CD14-positive monocyte (primary cell): Measurements from ENCODE around the gene TUBGCP3. TPM values are rescaled to one million over a fixed set of nuclear protein-coding genes. Genes with fewer than 3 reads are reported as not detected.

Experiments
- DNase-seq, 3 donors: peaks; one replicate each; pipeline ENCODE4 v3.0.0-alpha.2; 2011 to 2022
- H2AFZ ChIP-seq: 2 replicates; pipeline ENCODE4 v1.6.0; 2012; ENCODE audit warnings: mild to moderate bottlenecking, low read depth, low read length, inconsistent platforms; ENCODE audit not compliant: insufficient read depth, poor library complexity, severe bottlenecking
- H3K27ac ChIP-seq, 2 donors: 1 replicate in 1 of 2; 2 replicates in 1 of 2; pipeline ENCODE4 v1.5.1; 2012 to 2013; ENCODE audit warnings: low read length in 2 of 2, control low read depth in 1 of 2, inconsistent platforms in 1 of 2, low read depth in 1 of 2, mild to moderate bottlenecking in 1 of 2
- H3K27me3 ChIP-seq, 2 donors: one replicate each; pipeline versions ENCODE4 v1.6.0 to v1.6.1; 2011 to 2013; ENCODE audit warnings: low read length in 2 of 2; ENCODE audit not compliant: control insufficient read depth in 2 of 2, insufficient read depth in 2 of 2
- H3K36me3 ChIP-seq, 2 donors: replicated peaks in 1 of 2; 1 replicate in 1 of 2; 2 replicates in 1 of 2; pipeline versions ENCODE4 v1.5.1 to v1.6.1; 2012 to 2013; ENCODE audit warnings: low read length in 2 of 2, control low read depth in 1 of 2, inconsistent platforms in 1 of 2, mild to moderate bottlenecking in 1 of 2; ENCODE audit not compliant: insufficient read depth in 2 of 2, control insufficient read depth in 1 of 2
- H3K4me1 ChIP-seq, 2 donors: 1 replicate in 1 of 2; 2 replicates in 1 of 2; pipeline versions ENCODE4 v1.5.1 to v1.6.1; 2012 to 2013; ENCODE audit warnings: low read length in 2 of 2, control low read depth in 1 of 2, inconsistent platforms in 1 of 2, mild to moderate bottlenecking in 1 of 2, moderate library complexity in 1 of 2; ENCODE audit not compliant: insufficient read depth in 2 of 2, control insufficient read depth in 1 of 2
- H3K4me2 ChIP-seq: replicated peaks from 2 replicates; pipeline ENCODE3; 2012; ENCODE audit warnings: low read length, moderate library complexity, mild to moderate bottlenecking; ENCODE audit not compliant: poor library complexity, severe bottlenecking; ENCODE audit errors: extremely low read depth
- H3K4me3 ChIP-seq, 3 experiments: fragments of 200-600 bp in 1 of 3; sonication (generic) in 1 of 3; replicated peaks in 1 of 3; 1 replicate in 2 of 3; 2 replicates in 1 of 3; pipeline ENCODE4 v1.5.1; 2011 to 2013; ENCODE audit warnings: low read length in 3 of 3, mild to moderate bottlenecking in 3 of 3, control low read depth in 2 of 3, low read depth in 2 of 3, inconsistent platforms in 1 of 3, moderate library complexity in 1 of 3
- H3K79me2 ChIP-seq: 2 replicates; pipeline ENCODE4 v1.6.0; 2012; ENCODE audit warnings: mild to moderate bottlenecking, control low read depth, inconsistent platforms, low read length, moderate library complexity; ENCODE audit not compliant: insufficient read depth
- H3K9ac ChIP-seq: 2 replicates; pipeline ENCODE4 v1.6.0; 2017; ENCODE audit warnings: low read length, mild to moderate bottlenecking; ENCODE audit not compliant: insufficient read depth, poor library complexity, severe bottlenecking
- H3K9me3 ChIP-seq, 2 donors: replicated peaks in 1 of 2; 1 replicate in 1 of 2; 2 replicates in 1 of 2; pipeline versions ENCODE4 v1.5.1 to v1.6.1; 2012 to 2013; ENCODE audit warnings: low read length in 2 of 2, control low read depth in 1 of 2; ENCODE audit not compliant: control insufficient read depth in 1 of 2, insufficient read depth in 1 of 2
- H4K20me1 ChIP-seq: 2 replicates; pipeline ENCODE4 v1.6.0; 2012; ENCODE audit warnings: mild to moderate bottlenecking, low read length, control low read depth, moderate library complexity; ENCODE audit not compliant: insufficient read depth
- H3K27ac Mint-ChIP-seq, 7 donors: one replicate each; pipeline ENCODE4 v1.8.0; 2020; ENCODE audit warnings: mild to moderate bottlenecking in 7 of 7, mixed read lengths in 7 of 7, moderate library complexity in 6 of 7, inconsistent platforms in 2 of 7
- H3K27me3 Mint-ChIP-seq, 3 donors: one replicate each; pipeline ENCODE4 v1.8.0; 2021 to 2022; ENCODE audit warnings: low read depth in 3 of 3, mild to moderate bottlenecking in 3 of 3, mixed read lengths in 3 of 3, moderate library complexity in 3 of 3, inconsistent platforms in 1 of 3
- H3K36me3 Mint-ChIP-seq, 2 donors: one replicate each; pipeline ENCODE4 v1.8.0; 2020; ENCODE audit warnings: mixed read lengths in 2 of 2, inconsistent platforms in 1 of 2, mild to moderate bottlenecking in 1 of 2
- H3K4me1 Mint-ChIP-seq: one replicate; pipeline ENCODE4 v1.8.0; 2020; ENCODE audit warnings: mild to moderate bottlenecking, mixed read lengths
- H3K4me3 Mint-ChIP-seq, 2 donors: one replicate each; pipeline ENCODE4 v1.8.0; 2020; ENCODE audit warnings: mild to moderate bottlenecking in 2 of 2, mixed read lengths in 2 of 2, moderate library complexity in 1 of 2
- H3K9me3 Mint-ChIP-seq, 7 donors: one replicate each; pipeline ENCODE4 v1.8.0; 2020 to 2022; ENCODE audit warnings: mixed read lengths in 7 of 7, mild to moderate bottlenecking in 6 of 7, moderate library complexity in 6 of 7, inconsistent platforms in 2 of 7
- WGBS: methylation state at CpG from one replicate; pipeline ENCODE4 v1.1.5; 2013; ENCODE audit warnings: missing lambda C conversion rate; ENCODE audit not compliant: insufficient coverage; 5-methylcytosine and 5-hydroxymethylcytosine counted together
- intact Hi-C, 2 donors: fragments of 100-400 bp; cut with micrococcal nuclease; formaldehyde crosslinking; loops; one replicate each; pipeline versions ENCODE4 v1.15.0 to v1.15.1; 2023
- polyA plus RNA-seq, 3 donors: library from polyadenylated mRNA; depleted of rRNA in 1 of 3; unstranded in 2 of 3; stranded (reverse) in 1 of 3; fragments of 300-500 nt in 2 of 3; fragments of >200 nt in 1 of 3; fragmentation: Illumina TruSeq in 2 of 3; gene quantifications; 1 replicate in 2 of 3; 2 replicates in 1 of 3; pipeline ENCODE4 v1.2.3, GENCODE V29; 2012 to 2021
- TF ChIP-seq, protein P1 (sequence below): fragments of 200-600 bp; IDR thresholded peaks from one replicate; pipeline ENCODE4 v1.8.0; 2022; ENCODE audit warnings: antibody characterized with exemption, mild to moderate bottlenecking

The TUBGCP3 gene
- polyA plus RNA-seq, 3 donors = 25.4 to 47.1 (median 34.1) TPM

GRCh38 chr13:112466132-112467058, 121.6 kb downstream of the TUBGCP3 start:
- Histone ChIP-seq H3K9me3 (peaks cover 6 to 30% of the 10 kb centered on the region in 2 donors), H3K27ac (no peak overlapping the region), H3K4me2 (no peak overlapping the region), H3K9ac (no peak overlapping the region), H3K4me1 (no peaks in the 10 kb centered on the region), H4K20me1 (no peaks in the 10 kb centered on the region), H3K36me3 (no peaks in the 10 kb centered on the region), H3K79me2 (no peaks in the 10 kb centered on the region), H3K27me3 (no peaks in the 10 kb centered on the region), H3K4me3 (no peak overlapping the region), H2AFZ (no peak overlapping the region)
- 96% methylated on average over 33 of the region's 40 CpGs for WGBS
- Mint-ChIP-seq H3K36me3 (peaks cover 0 to 2% of the 10 kb centered on the region in 2 donors), H3K27me3 (peaks cover 0 to 4% (median 3%) of the 10 kb centered on the region in 3 donors), H3K4me1 (no peaks in the 10 kb centered on the region), H3K4me3 (no peak overlapping the region), H3K27ac (no peak overlapping the region), H3K9me3 (peaks cover 9 to 47% (median 26%) of the 10 kb centered on the region in 7 donors)
- no peak for DNase-seq
- TF ChIP-seq, protein P1, sequence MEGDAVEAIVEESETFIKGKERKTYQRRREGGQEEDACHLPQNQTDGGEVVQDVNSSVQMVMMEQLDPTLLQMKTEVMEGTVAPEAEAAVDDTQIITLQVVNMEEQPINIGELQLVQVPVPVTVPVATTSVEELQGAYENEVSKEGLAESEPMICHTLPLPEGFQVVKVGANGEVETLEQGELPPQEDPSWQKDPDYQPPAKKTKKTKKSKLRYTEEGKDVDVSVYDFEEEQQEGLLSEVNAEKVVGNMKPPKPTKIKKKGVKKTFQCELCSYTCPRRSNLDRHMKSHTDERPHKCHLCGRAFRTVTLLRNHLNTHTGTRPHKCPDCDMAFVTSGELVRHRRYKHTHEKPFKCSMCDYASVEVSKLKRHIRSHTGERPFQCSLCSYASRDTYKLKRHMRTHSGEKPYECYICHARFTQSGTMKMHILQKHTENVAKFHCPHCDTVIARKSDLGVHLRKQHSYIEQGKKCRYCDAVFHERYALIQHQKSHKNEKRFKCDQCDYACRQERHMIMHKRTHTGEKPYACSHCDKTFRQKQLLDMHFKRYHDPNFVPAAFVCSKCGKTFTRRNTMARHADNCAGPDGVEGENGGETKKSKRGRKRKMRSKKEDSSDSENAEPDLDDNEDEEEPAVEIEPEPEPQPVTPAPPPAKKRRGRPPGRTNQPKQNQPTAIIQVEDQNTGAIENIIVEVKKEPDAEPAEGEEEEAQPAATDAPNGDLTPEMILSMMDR = no peak
- intact Hi-C loops = no loop called here

DNA sequence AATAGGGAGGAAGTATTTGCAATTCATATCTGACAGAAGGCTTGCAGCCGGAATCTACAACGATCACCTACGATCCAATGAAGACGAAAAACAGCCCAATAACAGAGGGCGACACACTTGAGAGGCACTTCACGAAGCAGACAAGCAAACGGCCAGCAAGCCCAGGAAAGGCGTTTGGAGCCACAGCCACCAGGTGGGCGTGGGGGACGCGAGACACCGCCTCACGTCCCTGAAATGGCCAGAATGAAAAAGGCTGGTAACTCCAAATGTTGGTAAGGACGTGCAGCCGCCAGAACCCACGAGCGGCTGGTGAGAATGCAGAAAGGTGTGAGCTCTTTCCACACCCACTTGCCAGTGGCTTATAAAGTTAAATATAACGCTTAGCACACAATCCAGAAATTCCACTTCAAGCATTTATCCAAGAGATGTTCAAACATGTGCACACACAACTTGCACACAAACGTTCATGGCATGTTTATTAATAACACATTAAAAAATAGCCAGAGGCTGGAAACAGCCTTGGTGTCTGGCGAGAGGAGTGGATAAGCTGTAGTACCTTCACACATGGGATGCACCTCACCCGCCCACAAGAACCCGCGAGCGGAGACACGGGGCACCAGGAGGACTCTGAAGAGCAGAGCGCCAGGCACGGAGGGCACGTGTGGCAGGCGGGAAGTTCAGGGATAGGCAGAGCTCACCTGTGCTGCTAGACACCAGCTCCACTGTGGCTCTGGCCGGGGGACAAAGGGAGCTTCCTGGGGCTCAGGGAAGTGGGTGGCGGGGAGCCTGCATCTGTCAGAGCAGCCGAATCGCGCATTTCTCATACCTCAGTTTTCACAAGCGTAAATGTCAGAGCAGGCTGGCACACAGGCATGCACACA, 122.5 kb downstream of the TUBGCP3 start:
- Histone ChIP-seq H3K27ac (no peak overlapping the region), H3K9ac (no peak overlapping the region), H4K20me1 (no peaks in the 10 kb centered on the region), H3K79me2 (no peaks in the 10 kb centered on the region), H3K27me3 (no peaks in the 10 kb centered on the region), H3K9me3 (peaks cover 6 to 35% of the 10 kb centered on the region in 2 donors), H2AFZ (no peak overlapping the region), H3K36me3 (no peaks in the 10 kb centered on the region), H3K4me3 (no peak overlapping the region), H3K4me2 (no peak overlapping the region), H3K4me1 (no peaks in the 10 kb centered on the region)
- no peak overlapping the region for H3K4me3 Mint-ChIP-seq
- peaks cover 9 to 43% (median 27%) of the 10 kb centered on the region in 7 donors for H3K9me3 Mint-ChIP-seq
- 93% methylated on average over 30 of the region's 35 CpGs for WGBS
- H3K27me3 Mint-ChIP-seq = peaks cover 0 to 4% (median 3%) of the 10 kb centered on the region in 3 donors
- H3K36me3 Mint-ChIP-seq = no peaks in the 10 kb centered on the region
- TF ChIP-seq, protein P1 = no peak
- no peak overlapping the region for H3K27ac Mint-ChIP-seq
- DNase-seq = no peak
- no peaks in the 10 kb centered on the region for H3K4me1 Mint-ChIP-seq
- intact Hi-C loops = no loop called here
